GM12865 (cell line): ENCODE measurements around the gene TMEM120B.

Source experiments
- DNase-seq: peaks from one replicate; pipeline ENCODE4 v3.0.0; 2010; ENCODE audit warnings: low read depth
- H3K4me3 ChIP-seq: 2 replicates; pipeline ENCODE4 v1.5.1; 2011; ENCODE audit warnings: mild to moderate bottlenecking, low read depth, low read length, control low read depth
- CTCF ChIP-seq: IDR thresholded peaks from 2 replicates; pipeline ENCODE4 v1.5.1; 2011; ENCODE audit warnings: low read length, control low read depth, low read depth, inconsistent platforms; ENCODE audit not compliant: insufficient read depth; ENCODE audit errors: missing control alignments

The TMEM120B gene

GRCh38 chr12:121817648-121818043 is 105.1 kb downstream of the TMEM120B start:
- TF ChIP-seq CTCF: no peak
- no peak overlapping the region for H3K4me3 ChIP-seq
- no peak for DNase-seq

- no peak for TF ChIP-seq CTCF
- H3K4me3 ChIP-seq: no peak overlapping the region
- DNase-seq: no peak
These were observed 106.8 kb downstream of the TMEM120B start for GRCh38 chr12:121819212-121819949.

DNA sequence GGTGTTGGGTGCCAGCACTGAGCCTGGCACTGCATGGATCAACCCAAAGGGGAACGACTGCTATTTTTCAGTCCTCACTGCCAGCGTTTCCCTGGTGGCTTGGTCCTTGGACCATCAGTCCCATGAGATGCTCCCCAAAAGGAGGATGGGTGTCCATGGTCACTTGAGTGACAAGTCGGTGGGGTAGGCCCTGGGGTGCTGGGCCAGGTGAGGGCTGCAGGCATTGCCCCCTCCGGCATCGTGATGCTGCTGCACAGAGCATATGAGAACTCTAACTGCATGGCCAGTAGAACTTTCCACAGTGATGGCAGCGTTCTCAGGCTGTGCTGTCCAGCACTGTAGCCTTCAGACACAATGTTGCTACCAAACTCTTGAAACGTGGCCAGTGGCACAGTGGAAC is 107.5 kb downstream of the TMEM120B start:
- H3K4me3 ChIP-seq: no peak overlapping the region
- no peak for TF ChIP-seq CTCF
- DNase-seq: no peak

- H3K4me3 ChIP-seq: no peak overlapping the region
- no peak for DNase-seq
- TF ChIP-seq CTCF: no peak
These were observed 110.0 kb downstream of the TMEM120B start for GRCh38 chr12:121822393-121823100.

- DNase-seq: no peak
- TF ChIP-seq CTCF: no peak
- H3K4me3 ChIP-seq: no peak overlapping the region
These were observed 110.7 kb downstream of the TMEM120B start for GRCh38 chr12:121823101-121823726.

GRCh38 chr12:121823727-121824115 is 111.2 kb downstream of the TMEM120B start:
- no peak overlapping the region for H3K4me3 ChIP-seq
- DNase-seq: no peak
- TF ChIP-seq CTCF: no peak
